ENCODE data around the gene MEIKIN. TPM values are rescaled to one million over a fixed set of nuclear protein-coding genes. Genes with fewer than 3 reads are reported as not detected.

The MEIKIN gene
- total RNA-seq, 1 donor from 2014 or later, result not detected

GRCh38 chr5:131950706-131951105 is 5.2 kb upstream of the MEIKIN start:
- Mint-ChIP-seq H3K27me3 (ENCODE audit: unreplicated experiment) (no peaks in the 10 kb centered on the region), H3K36me3 (ENCODE audit: unreplicated experiment) (no peaks in the 10 kb centered on the region), H3K27ac (ENCODE audit: unreplicated experiment) (no peak overlapping the region), H3K9me3 (ENCODE audit: unreplicated experiment) (peaks cover 3% of the 10 kb centered on the region), H3K4me3 (ENCODE audit: unreplicated experiment) (no peak overlapping the region), H3K4me1 (ENCODE audit: low read depth, unreplicated experiment) (no peaks in the 10 kb centered on the region)
- no peak for TF ChIP-seq CTCF (IDR thresholded peaks at IDR 0.05; ENCODE audit: partially characterized antibody, unreplicated experiment)
- DNase-seq, result no peak

- no peak for DNase-seq
- no peak for TF ChIP-seq CTCF (IDR thresholded peaks at IDR 0.05; ENCODE audit: partially characterized antibody, unreplicated experiment)
- Mint-ChIP-seq H3K4me1 (ENCODE audit: low read depth, unreplicated experiment) (no peaks in the 10 kb centered on the region), H3K36me3 (ENCODE audit: unreplicated experiment) (no peaks in the 10 kb centered on the region), H3K4me3 (ENCODE audit: unreplicated experiment) (no peak overlapping the region), H3K9me3 (ENCODE audit: unreplicated experiment) (peaks cover 3% of the 10 kb centered on the region), H3K27me3 (ENCODE audit: unreplicated experiment) (no peaks in the 10 kb centered on the region), H3K27ac (ENCODE audit: unreplicated experiment) (no peak overlapping the region)
These were observed 2.0 kb upstream of the MEIKIN start for GRCh38 chr5:131947445-131947844.

- DNase-seq, result no peak
- peaks cover 3% of the 10 kb centered on the region for H3K9me3 Mint-ChIP-seq (ENCODE audit: unreplicated experiment)
- no peak overlapping the region for H3K27ac Mint-ChIP-seq (ENCODE audit: unreplicated experiment)
- no peaks in the 10 kb centered on the region for H3K4me1 Mint-ChIP-seq (ENCODE audit: low read depth, unreplicated experiment)
- H3K36me3 Mint-ChIP-seq (ENCODE audit: unreplicated experiment), result no peaks in the 10 kb centered on the region
- no peak for TF ChIP-seq CTCF (IDR thresholded peaks at IDR 0.05; ENCODE audit: partially characterized antibody, unreplicated experiment)
- H3K4me3 Mint-ChIP-seq (ENCODE audit: unreplicated experiment), result no peak overlapping the region
- H3K27me3 Mint-ChIP-seq (ENCODE audit: unreplicated experiment), result no peaks in the 10 kb centered on the region
These were observed 537 bp downstream of the MEIKIN start for GRCh38 chr5:131944702-131945550.

GRCh38 chr5:131943916-131944315 is 1.5 kb downstream of the MEIKIN start:
- Mint-ChIP-seq H3K27me3 (ENCODE audit: unreplicated experiment) (no peaks in the 10 kb centered on the region), H3K9me3 (ENCODE audit: unreplicated experiment) (peaks cover 3% of the 10 kb centered on the region), H3K4me3 (ENCODE audit: unreplicated experiment) (no peak overlapping the region), H3K36me3 (ENCODE audit: unreplicated experiment) (no peaks in the 10 kb centered on the region), H3K27ac (ENCODE audit: unreplicated experiment) (no peak overlapping the region), H3K4me1 (ENCODE audit: low read depth, unreplicated experiment) (no peaks in the 10 kb centered on the region)
- TF ChIP-seq CTCF (IDR thresholded peaks at IDR 0.05; ENCODE audit: partially characterized antibody, unreplicated experiment), result no peak
- no peak for DNase-seq

- Mint-ChIP-seq H3K27me3 (ENCODE audit: unreplicated experiment) (no peaks in the 10 kb centered on the region), H3K27ac (ENCODE audit: unreplicated experiment) (no peak overlapping the region), H3K4me3 (ENCODE audit: unreplicated experiment) (no peak overlapping the region), H3K9me3 (ENCODE audit: unreplicated experiment) (peaks cover 2% of the 10 kb centered on the region), H3K36me3 (ENCODE audit: unreplicated experiment) (no peaks in the 10 kb centered on the region), H3K4me1 (ENCODE audit: low read depth, unreplicated experiment) (no peaks in the 10 kb centered on the region)
- no peak for DNase-seq
- no peak for TF ChIP-seq CTCF (IDR thresholded peaks at IDR 0.05; ENCODE audit: partially characterized antibody, unreplicated experiment)
These were observed 3.4 kb downstream of the MEIKIN start for GRCh38 chr5:131942016-131942415.
